ENCODE data around the gene TCHP. TPM values are rescaled to one million over a fixed set of nuclear protein-coding genes. Genes with fewer than 3 reads are reported as not detected.
A peak's percentile ranks its signal among the peaks of the same experiment; 100 is the strongest.

The TCHP gene
- total and polyA plus RNA-seq, 12 donors, result 7.0 to 14.1 (median 9.1) TPM

DNA sequence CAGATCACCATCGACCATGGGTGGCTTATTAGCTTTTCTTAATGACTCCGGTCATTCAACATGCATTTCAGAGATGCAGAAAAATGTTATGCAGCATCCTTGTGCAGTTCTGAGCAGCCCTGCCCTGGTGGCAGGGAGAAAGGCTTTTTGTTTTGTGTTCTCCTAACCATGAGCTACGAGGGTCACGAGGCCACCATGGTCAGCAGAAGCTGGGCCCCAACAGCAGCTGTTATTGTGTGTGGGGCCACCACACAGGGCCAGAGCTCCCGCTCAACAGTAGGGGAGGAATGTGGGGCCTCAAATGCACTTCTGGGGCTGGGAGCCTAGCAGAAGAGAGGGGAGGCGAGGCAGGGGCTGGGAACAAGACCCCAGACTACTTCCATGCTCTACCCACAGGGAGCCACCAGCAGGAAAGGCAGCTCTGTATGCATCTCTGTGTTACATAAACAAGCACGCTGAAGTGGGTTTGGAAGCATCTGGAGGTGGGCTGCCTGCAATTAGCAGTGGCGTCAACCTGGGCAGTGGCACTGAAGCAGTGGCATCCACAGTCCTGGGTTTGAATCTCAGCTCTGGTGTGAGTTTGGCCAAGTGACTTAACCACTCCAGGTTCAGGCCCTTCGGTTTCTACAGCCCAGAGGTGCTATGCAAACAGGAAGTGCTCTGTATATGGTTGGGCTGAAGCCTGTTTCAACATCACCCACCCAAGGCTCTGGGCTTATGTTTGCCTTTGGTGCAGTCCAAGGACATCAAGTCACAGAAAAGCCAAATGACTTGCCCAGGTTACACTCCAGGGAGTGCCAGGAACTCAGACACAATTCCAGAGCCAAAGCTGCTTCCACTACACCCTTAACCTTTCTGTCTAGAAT, 36.0 kb upstream of the TCHP start:
- peak overlapping the region in 1 of 10 donors; percentile 52 for H3K27ac ChIP-seq
- H3K9me3 ChIP-seq, result no peaks in the 10 kb centered on the region
- DNase-seq, result no peak
- TF ChIP-seq, protein P1, sequence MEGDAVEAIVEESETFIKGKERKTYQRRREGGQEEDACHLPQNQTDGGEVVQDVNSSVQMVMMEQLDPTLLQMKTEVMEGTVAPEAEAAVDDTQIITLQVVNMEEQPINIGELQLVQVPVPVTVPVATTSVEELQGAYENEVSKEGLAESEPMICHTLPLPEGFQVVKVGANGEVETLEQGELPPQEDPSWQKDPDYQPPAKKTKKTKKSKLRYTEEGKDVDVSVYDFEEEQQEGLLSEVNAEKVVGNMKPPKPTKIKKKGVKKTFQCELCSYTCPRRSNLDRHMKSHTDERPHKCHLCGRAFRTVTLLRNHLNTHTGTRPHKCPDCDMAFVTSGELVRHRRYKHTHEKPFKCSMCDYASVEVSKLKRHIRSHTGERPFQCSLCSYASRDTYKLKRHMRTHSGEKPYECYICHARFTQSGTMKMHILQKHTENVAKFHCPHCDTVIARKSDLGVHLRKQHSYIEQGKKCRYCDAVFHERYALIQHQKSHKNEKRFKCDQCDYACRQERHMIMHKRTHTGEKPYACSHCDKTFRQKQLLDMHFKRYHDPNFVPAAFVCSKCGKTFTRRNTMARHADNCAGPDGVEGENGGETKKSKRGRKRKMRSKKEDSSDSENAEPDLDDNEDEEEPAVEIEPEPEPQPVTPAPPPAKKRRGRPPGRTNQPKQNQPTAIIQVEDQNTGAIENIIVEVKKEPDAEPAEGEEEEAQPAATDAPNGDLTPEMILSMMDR (IDR thresholded peaks at IDR 0.05), result no peak
- intact Hi-C loops (cut with DNase I), result no loop called here
- no peak overlapping the region for H3K4me3 ChIP-seq
- ATAC-seq, result peak in 4 of 8 donors; percentile 29 to 80 (median 63)
- peaks cover 0 to 24% (median 0%) of the 10 kb centered on the region in 9 donors for H3K36me3 ChIP-seq
- peaks cover 0 to 21% (median 12%) of the 10 kb centered on the region in 9 donors for H3K4me1 ChIP-seq
- 78 to 80% methylated on average over 9 of the region's 9 CpGs for WGBS, 2 donors
- no peaks in the 10 kb centered on the region for H3K27me3 ChIP-seq

DNA sequence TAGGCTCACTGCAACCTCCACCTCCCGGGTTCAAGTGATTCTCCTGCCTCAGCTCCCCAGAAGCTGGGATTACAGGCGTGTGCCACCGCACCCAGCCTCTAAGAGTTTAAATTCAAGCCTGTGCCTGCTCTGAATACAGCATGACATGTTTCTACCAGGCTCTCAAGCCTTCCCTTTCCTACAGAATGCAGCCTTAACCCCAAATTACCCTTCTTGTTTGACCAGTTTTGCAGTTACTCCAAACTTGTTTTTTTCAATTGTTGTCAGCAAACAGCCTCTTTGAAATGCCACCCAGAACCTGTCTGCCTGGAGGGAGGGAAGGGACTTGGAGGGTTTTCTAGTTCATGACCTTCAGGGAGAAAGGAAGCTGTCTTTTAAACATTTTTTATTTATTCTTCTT, 35.2 kb upstream of the TCHP start:
- Histone ChIP-seq H3K4me1 (peaks cover 0 to 28% (median 12%) of the 10 kb centered on the region in 9 donors), H3K27ac (peak overlapping the region in 1 of 10 donors; percentile 52), H3K27me3 (no peaks in the 10 kb centered on the region), H3K36me3 (peaks cover 0 to 23% (median 0%) of the 10 kb centered on the region in 9 donors), H3K9me3 (no peaks in the 10 kb centered on the region), H3K4me3 (no peak overlapping the region)
- DNase-seq (no peak), ATAC-seq (no peak)
- TF ChIP-seq, protein P1 (IDR thresholded peaks at IDR 0.05), result no peak
- WGBS, 2 donors, result 88 to 94% methylated on average over 3 of the region's 3 CpGs
- intact Hi-C loops (cut with DNase I), result no loop called here

DNA sequence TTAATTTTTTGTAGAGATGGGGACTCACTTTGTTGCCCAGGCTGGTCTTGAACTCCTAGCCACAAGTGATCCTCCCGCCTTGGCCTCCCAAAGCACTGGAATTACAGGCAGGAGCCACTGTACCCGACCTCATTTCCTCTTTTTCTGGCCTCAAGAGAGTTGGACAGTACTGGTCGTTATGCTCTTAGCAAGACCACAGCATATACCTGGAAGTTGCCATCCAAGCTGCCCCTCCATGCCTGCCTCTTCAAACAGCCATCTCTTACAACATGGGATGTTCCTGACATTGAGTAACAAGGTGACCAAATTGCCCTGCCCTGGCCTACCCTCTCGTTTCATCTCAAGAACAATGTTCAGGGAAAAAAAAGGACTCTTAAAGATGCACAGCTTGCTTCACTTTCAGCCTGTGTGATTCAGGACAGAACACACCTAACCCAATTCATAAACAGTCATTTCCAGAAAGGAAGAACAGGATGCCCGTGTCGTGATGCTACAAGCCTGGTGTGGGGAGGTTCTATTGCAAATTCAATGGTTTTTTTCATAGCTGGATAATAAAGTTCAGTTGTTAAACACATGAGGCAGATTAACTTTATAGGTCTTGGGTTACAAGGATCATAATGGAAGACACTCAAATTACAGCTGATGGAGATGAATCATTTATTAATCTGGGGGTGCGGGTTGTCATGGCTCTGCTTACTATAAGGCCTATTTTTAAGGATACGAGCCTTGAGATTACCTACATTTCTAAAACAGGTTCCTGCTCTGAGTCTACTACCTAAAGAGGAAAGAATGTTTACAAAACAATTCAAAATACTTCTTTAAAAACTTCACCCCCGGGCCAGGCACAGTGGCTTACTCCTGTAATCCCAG, 31.7 kb upstream of the TCHP start:
- Histone ChIP-seq H3K27me3 (no peaks in the 10 kb centered on the region), H3K27ac (no peak overlapping the region), H3K9me3 (no peaks in the 10 kb centered on the region), H3K4me3 (no peak overlapping the region), H3K36me3 (peaks cover 0 to 14% (median 4%) of the 10 kb centered on the region in 9 donors), H3K4me1 (peaks cover 0 to 52% (median 23%) of the 10 kb centered on the region in 9 donors)
- ATAC-seq (no peak), DNase-seq (no peak)
- TF ChIP-seq, protein P1 (IDR thresholded peaks at IDR 0.05), result no peak
- intact Hi-C loops (cut with DNase I), result no loop called here
- WGBS, 2 donors, result 85 to 91% methylated on average over 9 of the region's 9 CpGs

DNA sequence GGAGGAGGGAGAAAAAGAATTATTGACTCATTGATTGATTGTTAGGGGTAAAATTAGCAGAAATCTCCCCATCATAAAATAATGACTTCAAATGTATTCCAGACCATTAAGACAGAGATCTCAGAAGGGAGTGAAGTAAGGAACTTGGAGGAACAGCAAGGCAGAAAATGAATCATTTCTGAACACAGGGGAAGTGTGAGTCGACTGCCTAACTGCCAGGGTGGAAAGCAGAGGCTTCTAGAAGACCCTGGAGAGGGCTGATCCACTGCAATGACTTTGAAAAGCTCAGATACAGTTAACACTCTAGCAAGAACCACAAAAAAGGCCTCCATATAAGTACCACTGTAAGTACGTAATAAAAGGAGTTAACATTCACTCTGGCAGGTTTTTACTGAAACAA, 29.4 kb upstream of the TCHP start:
- no peak overlapping the region for H3K27ac ChIP-seq
- H3K9me3 ChIP-seq, result no peaks in the 10 kb centered on the region
- H3K36me3 ChIP-seq, result peaks cover 0 to 14% (median 4%) of the 10 kb centered on the region in 9 donors
- intact Hi-C loops (cut with DNase I), result loop anchor here in 1 of 10 donors (10.0 kb wide), 1 partner anchor 276 kb away; no protein-coding TSS in a partner anchor
- TF ChIP-seq, protein P1 (IDR thresholded peaks at IDR 0.05), result no peak
- peaks cover 0 to 31% (median 11%) of the 10 kb centered on the region in 9 donors for H3K4me1 ChIP-seq
- 68 to 76% methylated on average over 2 of the region's 2 CpGs for WGBS, 2 donors
- no peaks in the 10 kb centered on the region for H3K27me3 ChIP-seq
- no peak overlapping the region for H3K4me3 ChIP-seq
- DNase-seq (no peak), ATAC-seq (no peak)
